ENCODE results near the gene HIPK2. TPM values are rescaled to one million over a fixed set of nuclear protein-coding genes. Genes with fewer than 3 reads are reported as not detected.

The HIPK2 gene
- total RNA-seq, 1 donor: 7.3 TPM

- TF ChIP-seq, protein P1, sequence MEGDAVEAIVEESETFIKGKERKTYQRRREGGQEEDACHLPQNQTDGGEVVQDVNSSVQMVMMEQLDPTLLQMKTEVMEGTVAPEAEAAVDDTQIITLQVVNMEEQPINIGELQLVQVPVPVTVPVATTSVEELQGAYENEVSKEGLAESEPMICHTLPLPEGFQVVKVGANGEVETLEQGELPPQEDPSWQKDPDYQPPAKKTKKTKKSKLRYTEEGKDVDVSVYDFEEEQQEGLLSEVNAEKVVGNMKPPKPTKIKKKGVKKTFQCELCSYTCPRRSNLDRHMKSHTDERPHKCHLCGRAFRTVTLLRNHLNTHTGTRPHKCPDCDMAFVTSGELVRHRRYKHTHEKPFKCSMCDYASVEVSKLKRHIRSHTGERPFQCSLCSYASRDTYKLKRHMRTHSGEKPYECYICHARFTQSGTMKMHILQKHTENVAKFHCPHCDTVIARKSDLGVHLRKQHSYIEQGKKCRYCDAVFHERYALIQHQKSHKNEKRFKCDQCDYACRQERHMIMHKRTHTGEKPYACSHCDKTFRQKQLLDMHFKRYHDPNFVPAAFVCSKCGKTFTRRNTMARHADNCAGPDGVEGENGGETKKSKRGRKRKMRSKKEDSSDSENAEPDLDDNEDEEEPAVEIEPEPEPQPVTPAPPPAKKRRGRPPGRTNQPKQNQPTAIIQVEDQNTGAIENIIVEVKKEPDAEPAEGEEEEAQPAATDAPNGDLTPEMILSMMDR (IDR thresholded peaks at IDR 0.05; ENCODE audit: insufficient read depth, low read depth, low read length): no peak
These were observed 64.2 kb downstream of the HIPK2 start for GRCh38 chr7:139713526-139714162.

DNA sequence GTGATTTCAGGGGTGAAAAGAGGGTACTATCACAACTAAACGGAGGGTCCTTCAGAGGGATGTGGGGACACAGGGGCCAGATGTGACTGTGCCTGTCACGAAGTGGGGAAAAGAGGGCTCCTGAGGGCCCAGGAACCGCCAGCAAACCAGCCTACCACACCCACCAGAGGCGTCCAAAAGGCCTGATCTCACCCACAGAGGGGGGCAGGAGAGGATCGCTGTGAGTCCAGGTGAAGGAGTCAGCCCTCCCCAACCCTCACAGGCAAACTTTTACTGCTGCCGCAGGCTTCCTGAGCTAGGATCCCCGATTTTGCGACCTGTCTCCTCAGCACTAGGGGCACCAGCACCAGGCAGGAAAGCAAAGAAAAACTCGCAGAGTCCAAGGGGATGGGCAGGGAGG is 64.7 kb downstream of the HIPK2 start:
- no peak for DNase-seq (ENCODE audit: low read depth)
- no peak overlapping the region for H3K4me3 ChIP-seq (ENCODE audit: low read depth, low read length)
- TF ChIP-seq, protein P1 (IDR thresholded peaks at IDR 0.05; ENCODE audit: insufficient read depth, low read depth, low read length): no peak

More at GRCh38 chr7:139713526-139714162, 64.2 kb downstream of the HIPK2 start:
- no peak for DNase-seq (ENCODE audit: low read depth)
- H3K4me3 ChIP-seq (ENCODE audit: low read depth, low read length): no peak overlapping the region

DNA sequence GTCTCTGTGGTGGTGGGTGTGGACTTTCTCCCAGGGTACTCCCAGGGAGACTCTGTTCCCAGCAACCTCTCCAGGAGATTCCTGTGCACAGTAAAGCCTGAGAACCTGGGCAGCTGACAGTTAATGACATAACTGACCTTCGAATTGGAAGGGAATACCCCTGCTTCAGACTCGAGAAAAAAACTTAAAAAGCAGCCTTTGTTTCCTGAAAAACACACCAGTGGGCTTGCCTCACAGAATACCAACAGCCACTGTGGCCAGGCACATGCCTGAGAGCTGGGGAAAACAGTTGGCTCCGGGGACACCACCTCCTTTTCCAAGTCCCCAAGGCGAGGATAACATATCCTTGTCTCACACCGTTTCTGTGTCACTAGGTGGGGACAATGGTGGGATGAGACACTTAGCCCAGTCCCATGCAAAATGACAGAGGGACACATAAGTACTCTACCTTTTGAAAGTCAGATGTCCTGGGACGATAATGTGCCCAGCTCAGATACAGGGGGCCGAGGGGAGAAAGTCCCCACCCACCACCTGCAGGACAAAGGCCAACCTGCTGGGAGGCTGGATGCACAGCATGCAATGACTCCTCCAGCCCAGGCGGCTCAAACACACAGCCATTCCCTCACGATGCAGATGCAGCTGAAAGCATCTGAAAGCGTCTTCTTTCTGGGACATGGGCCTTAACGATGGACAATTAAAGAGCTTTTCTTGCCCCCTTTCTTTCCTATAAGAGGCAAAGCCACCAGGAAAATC is 65.6 kb downstream of the HIPK2 start:
- H3K4me3 ChIP-seq (ENCODE audit: low read depth, low read length): no peak overlapping the region
- DNase-seq (ENCODE audit: low read depth): no peak
- TF ChIP-seq, protein P1 (IDR thresholded peaks at IDR 0.05; ENCODE audit: insufficient read depth, low read depth, low read length): no peak

DNA sequence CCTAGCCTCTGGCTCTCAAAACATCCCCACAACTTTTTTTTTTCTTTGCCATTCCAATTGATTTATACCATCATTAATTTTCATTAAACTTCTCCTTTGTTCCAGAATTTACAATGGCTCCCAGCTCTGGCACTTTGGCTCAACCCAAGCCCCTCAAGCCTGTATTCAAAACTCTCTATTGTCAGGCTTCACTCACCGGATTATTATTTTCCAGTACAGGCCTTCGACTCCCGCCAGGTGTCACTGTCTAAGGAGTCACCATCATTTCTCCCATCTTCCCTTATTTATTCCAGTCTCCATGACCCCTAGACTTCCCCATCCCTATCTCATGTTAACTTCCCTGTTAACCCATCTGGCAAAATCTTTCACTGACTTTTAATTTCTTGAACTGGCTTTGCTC is 67.8 kb downstream of the HIPK2 start:
- DNase-seq (ENCODE audit: low read depth): no peak
- TF ChIP-seq, protein P1 (IDR thresholded peaks at IDR 0.05; ENCODE audit: insufficient read depth, low read depth, low read length): no peak
- no peak overlapping the region for H3K4me3 ChIP-seq (ENCODE audit: low read depth, low read length)

DNA sequence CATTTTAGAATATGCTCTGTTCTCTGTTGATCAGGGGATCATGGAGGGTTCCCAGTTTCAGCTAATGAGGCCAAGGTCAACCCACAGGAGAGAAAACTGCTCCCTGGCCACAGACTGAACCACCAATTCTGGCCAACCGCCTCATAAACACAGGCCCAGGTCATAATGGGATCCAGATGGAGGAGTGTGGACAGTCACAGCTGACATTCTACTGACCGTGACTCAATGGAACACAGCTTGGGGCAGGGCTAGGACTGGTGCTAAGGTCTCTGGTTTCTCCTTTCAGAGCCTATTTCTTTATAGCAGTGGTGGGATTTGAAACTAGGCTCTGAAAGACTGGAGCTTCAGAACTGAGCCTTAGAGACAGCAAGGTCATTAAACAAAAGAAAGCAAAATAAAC is 68.3 kb downstream of the HIPK2 start:
- no peak overlapping the region for H3K4me3 ChIP-seq (ENCODE audit: low read depth, low read length)
- TF ChIP-seq, protein P1 (IDR thresholded peaks at IDR 0.05; ENCODE audit: insufficient read depth, low read depth, low read length): no peak
- peak; percentile 87 for DNase-seq (ENCODE audit: low read depth)

GRCh38 chr7:139708541-139708940 is 69.3 kb downstream of the HIPK2 start:
- no peak overlapping the region for H3K4me3 ChIP-seq (ENCODE audit: low read depth, low read length)
- DNase-seq (ENCODE audit: low read depth): no peak
- TF ChIP-seq, protein P1 (IDR thresholded peaks at IDR 0.05; ENCODE audit: insufficient read depth, low read depth, low read length): no peak

All from fibroblast of villous mesenchyme (primary cell).